ENCODE results near the gene PITHD1.

DNA sequence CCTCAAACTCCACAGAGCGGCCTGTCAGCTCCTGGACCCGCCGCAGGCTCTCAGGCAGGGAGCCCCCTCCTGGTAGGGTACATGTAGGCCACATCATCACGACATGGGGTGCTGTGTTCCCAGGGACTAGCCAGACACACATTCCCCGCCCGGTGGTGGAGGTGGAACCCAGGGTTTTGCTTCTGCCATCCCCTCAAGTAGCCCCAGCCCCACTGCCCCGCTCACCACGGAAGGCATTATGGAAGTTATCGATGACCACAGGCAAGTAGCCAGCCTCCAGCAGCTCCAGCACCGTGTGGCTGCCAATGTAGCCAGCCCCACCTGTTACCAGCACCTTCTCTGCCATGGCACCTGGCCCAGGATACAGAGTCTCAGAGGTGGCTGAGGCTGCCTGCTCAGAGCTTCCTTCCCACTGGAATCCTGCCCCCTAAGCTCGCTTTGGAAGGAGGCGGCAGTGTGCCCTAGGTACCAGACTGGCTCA is 20.5 kb downstream of the PITHD1 start:
- TF ChIP-seq CTCF (IDR thresholded peaks at IDR 0.05) (no peak), EP300 (IDR thresholded peaks at IDR 0.05) (no peak)

Measured in tibial nerve (tissue), 4 donors.